OCI-M2 (cell line): ENCODE results near the gene KIF2C.
"Not testable (repeated sequence)": the region's sequence is repeated elsewhere in the genome, so short reads cannot be mapped to it uniquely, and the experiment has no call there.

Experiments
- DNase-seq: peaks from one replicate; lab custom pipeline; 2025; ENCODE audit not compliant: unreplicated experiment; lab: John Stamatoyannopoulos, UW

The KIF2C gene

DNA sequence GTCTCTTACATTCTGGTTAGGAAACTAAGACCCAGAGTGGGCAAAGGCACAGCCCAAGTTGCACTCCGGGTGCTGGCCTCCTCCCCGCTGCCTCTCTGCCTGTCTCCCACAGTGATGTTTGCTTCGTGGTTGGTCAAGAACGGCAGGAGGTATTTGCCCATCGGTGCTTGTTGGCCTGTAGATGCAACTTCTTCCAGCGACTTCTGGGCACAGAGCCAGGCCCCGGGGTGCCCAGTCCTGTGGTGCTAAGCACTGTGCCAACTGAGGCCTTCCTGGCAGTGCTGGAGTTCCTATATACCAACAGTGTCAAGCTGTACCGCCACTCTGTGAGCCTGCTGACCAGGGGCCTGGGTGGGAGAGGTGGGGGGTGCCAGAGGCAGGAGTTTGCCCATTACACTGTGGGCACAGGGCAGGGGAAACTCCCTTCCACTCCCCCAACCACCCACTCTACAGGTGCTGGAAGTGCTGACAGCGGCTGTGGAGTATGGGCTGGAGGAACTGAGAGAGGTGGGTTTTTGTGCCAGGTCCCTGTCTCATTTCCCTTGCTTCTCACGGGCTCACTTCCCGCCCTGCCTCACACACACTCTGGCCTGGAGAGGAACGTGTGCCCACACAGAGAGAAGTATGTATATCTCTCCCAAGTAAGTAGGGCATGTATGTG lies 70.6 kb downstream of the KIF2C start:
- no peak for DNase-seq

DNA sequence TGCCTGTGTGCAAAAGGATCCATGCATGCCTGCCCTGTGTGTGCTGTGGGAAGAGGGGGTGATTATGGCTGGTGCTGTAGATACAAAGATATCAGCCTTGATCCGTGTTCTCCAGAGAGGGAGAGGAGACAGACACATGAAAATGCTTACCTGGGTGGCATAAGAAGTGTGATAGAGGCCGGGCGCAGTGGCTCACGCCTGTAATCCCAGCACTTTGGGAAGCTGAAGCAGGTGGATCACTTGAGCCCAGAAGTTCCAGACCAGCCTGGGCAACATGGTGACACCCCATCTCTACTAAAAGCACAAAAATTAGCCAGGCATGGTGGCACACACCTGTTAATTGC lies 71.1 kb downstream of the KIF2C start:
- not testable (repeated sequence) for DNase-seq

DNA sequence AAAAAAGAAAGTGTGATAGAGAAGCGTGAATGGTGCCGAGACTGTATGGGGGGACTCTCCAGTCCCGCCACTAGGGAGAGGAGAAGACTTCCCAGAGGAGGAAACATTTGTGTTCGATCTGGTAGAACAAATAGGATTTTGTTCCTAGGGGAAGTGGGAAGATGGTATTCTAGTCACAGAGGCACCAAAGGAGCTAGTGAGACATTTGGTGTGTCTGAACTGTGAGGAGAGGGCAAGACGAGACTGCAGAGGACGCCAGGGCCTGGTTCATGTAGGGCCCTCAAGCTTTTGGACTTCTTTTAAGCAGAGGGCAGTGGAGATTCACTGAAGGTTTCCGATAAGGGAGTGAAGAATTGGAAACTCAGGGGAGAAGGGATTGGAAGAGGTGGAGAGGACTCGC lies 71.6 kb downstream of the KIF2C start:
- DNase-seq, result no peak

DNA sequence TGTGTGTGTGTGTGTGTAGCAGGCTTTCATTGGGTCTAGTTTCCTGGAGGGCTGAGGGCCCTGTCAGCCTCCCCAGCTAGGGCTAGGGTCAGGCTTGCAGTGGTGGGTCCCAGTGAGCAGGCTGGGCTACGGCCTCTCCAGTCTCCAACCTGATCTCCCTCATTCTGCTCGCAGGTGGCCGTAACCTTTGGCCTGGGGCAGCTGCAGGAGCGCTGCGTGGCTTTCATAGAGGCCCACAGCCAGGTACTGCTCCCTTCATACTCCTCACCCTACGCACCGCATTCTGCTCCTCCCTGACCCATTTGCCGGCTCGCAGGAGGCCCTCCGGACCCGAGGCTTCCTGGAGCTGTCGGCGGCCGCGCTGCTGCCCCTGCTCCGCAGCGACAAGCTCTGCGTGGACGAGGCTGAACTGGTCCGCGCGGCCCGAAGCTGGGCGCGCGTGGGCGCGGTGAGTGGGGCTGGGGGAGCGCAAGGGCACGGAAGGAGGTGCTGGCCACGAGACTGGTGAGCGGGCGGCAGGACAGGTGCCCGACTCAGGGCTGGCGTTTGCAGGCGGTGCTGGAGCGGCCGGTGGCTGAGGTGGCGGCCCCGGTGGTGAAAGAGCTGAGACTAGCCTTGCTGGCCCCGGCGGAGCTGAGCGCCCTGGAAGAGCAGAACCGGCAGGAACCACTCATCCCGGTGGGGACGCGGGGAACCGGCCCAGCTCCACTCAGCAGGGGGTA lies 73.3 kb downstream of the KIF2C start:
- DNase-seq, result no peak

DNA sequence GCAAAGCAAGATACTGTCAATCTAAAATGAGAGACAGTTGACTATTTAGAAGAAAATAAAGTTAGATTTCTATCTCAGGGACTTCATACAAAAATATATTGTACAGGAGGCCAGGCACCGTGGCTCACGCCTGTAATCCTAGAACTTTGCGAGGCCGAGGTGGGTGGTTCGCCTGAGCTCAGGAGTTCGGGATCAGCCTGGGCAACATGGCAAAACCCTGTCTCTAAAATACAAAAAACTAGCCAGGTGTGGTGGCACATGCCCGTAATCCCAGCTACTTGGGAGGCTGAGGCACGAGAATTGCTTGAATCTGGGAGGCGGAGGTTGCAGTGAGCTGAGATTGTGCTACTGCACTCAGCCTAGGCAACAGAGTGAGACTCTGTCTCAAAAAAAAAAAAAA lies 76.3 kb downstream of the KIF2C start:
- not testable (repeated sequence) for DNase-seq

DNA sequence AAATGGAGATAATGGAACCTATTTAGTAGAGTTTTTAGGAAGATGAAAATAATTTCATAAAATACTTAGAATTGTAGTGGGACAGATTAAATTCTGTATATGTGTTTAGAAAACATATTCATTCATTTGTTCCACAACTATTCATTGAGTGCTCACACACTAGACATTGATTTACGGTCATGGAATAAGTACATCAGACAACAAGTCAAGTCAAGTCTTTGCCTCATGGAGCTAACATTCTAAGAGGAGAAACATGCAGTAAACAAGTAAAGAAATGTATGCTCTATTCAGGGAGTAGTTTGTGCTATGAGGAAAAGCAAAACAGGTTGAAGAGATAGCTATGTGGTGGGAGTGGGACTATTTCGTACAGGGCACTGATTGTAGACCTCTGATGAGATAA lies 77.7 kb downstream of the KIF2C start:
- DNase-seq, result no peak
